WERI-Rb-1 (cell line): ENCODE data around the gene ELAVL4.

Experiments used
- DNase-seq: peaks from one replicate; pipeline ENCODE4 v3.0.0-alpha.2; 2020
- H3K27ac ChIP-seq: fragments of 250-450 bp; sonication (Bioruptor Pico); 2 replicates; pipeline ENCODE4 v1.5.1; 2020; ENCODE audit warnings: mild to moderate bottlenecking, moderate library complexity
- H3K27me3 ChIP-seq: fragments of 250-450 bp; sonication (Bioruptor Pico); 2 replicates; pipeline ENCODE4 v1.5.1; 2021; ENCODE audit warnings: mild to moderate bottlenecking, low read depth, moderate library complexity; ENCODE audit not compliant: insufficient read depth, severe bottlenecking
- H3K36me3 ChIP-seq: fragments of 250-450 bp; sonication (Bioruptor Pico); 2 replicates; pipeline ENCODE4 v1.5.1; 2020; ENCODE audit warnings: mild to moderate bottlenecking, moderate library complexity
- H3K4me3 ChIP-seq: 2 replicates; pipeline ENCODE4 v1.5.1; 2011; ENCODE audit warnings: low read depth, mild to moderate bottlenecking, control low read depth, low read length
- H3K9me3 ChIP-seq: fragments of 250-450 bp; sonication (Bioruptor Pico); 2 replicates; pipeline ENCODE4 v1.5.1; 2021; ENCODE audit warnings: mild to moderate bottlenecking, moderate library complexity; ENCODE audit not compliant: severe bottlenecking
- TF ChIP-seq, protein P1 (sequence below): IDR thresholded peaks from 2 replicates; pipeline ENCODE4 v1.5.1; 2011; ENCODE audit warnings: low read depth, mild to moderate bottlenecking, control low read depth, inconsistent platforms, low read length

ELAVL4 gene

DNA sequence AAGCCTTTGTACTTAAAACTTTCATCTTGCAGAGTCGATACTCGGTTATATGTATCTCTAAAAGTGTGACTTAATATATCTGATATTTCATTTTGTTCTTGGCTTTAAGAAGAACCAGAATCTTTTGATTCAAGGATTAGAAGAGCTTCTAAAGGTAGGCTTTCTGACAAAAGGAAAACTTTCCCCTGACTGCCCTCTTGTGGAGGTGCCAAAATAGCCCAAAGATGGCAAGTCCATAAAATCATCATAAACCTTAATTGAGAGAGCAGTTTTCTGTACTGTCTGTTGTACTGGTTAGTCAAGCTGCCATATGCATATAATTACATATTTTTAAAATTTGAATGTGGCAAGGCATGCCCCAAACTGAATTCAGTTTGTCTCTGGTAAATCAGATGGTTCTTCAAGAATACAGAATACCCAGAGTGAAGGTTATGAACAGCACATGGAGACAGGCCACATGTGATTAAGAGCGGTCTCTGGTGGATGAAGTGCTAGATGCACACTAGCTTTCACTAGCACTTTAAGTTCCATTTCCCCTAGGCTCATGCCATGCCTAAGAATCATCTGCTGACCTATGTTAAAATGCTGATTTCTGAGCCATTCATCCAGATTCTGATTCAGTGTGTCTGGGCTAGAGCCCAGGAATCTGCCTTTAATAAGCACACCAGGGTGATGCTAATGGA is 27.7 kb upstream of the ELAVL4 start:
- Histone ChIP-seq H3K27ac (no peak overlapping the region), H3K9me3 (no peaks in the 10 kb centered on the region), H3K4me3 (no peak overlapping the region), H3K27me3 (no peaks in the 10 kb centered on the region), H3K36me3 (no peaks in the 10 kb centered on the region)
- DNase-seq: peak; percentile 62
- TF ChIP-seq, protein P1, sequence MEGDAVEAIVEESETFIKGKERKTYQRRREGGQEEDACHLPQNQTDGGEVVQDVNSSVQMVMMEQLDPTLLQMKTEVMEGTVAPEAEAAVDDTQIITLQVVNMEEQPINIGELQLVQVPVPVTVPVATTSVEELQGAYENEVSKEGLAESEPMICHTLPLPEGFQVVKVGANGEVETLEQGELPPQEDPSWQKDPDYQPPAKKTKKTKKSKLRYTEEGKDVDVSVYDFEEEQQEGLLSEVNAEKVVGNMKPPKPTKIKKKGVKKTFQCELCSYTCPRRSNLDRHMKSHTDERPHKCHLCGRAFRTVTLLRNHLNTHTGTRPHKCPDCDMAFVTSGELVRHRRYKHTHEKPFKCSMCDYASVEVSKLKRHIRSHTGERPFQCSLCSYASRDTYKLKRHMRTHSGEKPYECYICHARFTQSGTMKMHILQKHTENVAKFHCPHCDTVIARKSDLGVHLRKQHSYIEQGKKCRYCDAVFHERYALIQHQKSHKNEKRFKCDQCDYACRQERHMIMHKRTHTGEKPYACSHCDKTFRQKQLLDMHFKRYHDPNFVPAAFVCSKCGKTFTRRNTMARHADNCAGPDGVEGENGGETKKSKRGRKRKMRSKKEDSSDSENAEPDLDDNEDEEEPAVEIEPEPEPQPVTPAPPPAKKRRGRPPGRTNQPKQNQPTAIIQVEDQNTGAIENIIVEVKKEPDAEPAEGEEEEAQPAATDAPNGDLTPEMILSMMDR: peak; percentile 79

GRCh38 chr1:50084389-50084788 is 24.3 kb upstream of the ELAVL4 start:
- H3K9me3 ChIP-seq: no peaks in the 10 kb centered on the region
- TF ChIP-seq, protein P1: no peak

DNA sequence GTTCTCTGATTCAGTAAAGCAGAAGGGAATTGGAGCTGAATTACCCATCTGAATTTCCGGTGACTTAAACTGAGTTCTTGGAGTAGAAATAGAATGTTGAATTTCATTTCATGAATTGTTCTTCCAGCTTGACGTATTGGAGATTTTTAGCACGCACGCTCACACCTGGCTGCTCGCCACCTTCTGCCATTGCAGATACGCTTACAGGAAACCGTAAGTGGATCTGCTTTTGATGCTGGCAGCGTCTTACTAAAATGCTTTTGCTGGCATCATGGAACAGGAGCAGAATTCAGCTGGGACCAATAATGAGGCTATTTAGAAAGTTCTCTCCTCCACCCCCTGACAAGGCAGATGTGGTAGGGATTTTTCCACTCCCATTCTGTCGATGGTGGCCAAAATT is 17.7 kb upstream of the ELAVL4 start:
- TF ChIP-seq, protein P1: no peak
- H3K4me3 ChIP-seq: no peak overlapping the region
- H3K36me3 ChIP-seq: no peaks in the 10 kb centered on the region
- no peaks in the 10 kb centered on the region for H3K27me3 ChIP-seq
- no peaks in the 10 kb centered on the region for H3K9me3 ChIP-seq
- no peak for DNase-seq
- H3K27ac ChIP-seq: no peak overlapping the region

More at GRCh38 chr1:50084389-50084788, 24.3 kb upstream of the ELAVL4 start:
- Histone ChIP-seq H3K4me3 (no peak overlapping the region), H3K36me3 (no peaks in the 10 kb centered on the region), H3K27me3 (no peaks in the 10 kb centered on the region), H3K27ac (no peak overlapping the region)
- DNase-seq: no peak

- TF ChIP-seq, protein P1: no peak
- no peak for DNase-seq
- no peak overlapping the region for H3K27ac ChIP-seq
- no peaks in the 10 kb centered on the region for H3K9me3 ChIP-seq
- H3K36me3 ChIP-seq: no peaks in the 10 kb centered on the region
- no peak overlapping the region for H3K4me3 ChIP-seq
- no peaks in the 10 kb centered on the region for H3K27me3 ChIP-seq
Measured at GRCh38 chr1:50095716-50096115, 13.0 kb upstream of the ELAVL4 start.

- H3K27me3 ChIP-seq: no peaks in the 10 kb centered on the region
- TF ChIP-seq, protein P1: no peak
- no peaks in the 10 kb centered on the region for H3K36me3 ChIP-seq
- no peaks in the 10 kb centered on the region for H3K9me3 ChIP-seq
- no peak overlapping the region for H3K4me3 ChIP-seq
- no peak overlapping the region for H3K27ac ChIP-seq
- DNase-seq: no peak
Measured at GRCh38 chr1:50097021-50097679, 11.6 kb upstream of the ELAVL4 start.
